Endodermal cell (in vitro differentiated cells): ENCODE measurements around the gene CTDNEP1. TPM values are rescaled to one million over a fixed set of nuclear protein-coding genes. Genes with fewer than 3 reads are reported as not detected.
A peak's percentile ranks its signal among the peaks of the same experiment; 100 is the strongest.

Source experiments
- DNase-seq: peaks from one replicate; pipeline ENCODE4 v3.0.0-alpha.2; 2017
- H3K27ac ChIP-seq: 2 replicates; pipeline ENCODE4 v1.5.1; 2013; ENCODE audit warnings: mild to moderate bottlenecking, low read depth, low read length, moderate library complexity
- H3K27me3 ChIP-seq: 2 replicates; pipeline ENCODE4 v1.6.1; 2013; ENCODE audit warnings: mild to moderate bottlenecking, low read length, moderate library complexity; ENCODE audit not compliant: insufficient read depth, control insufficient read depth, poor library complexity, severe bottlenecking
- H3K36me3 ChIP-seq: 2 replicates; pipeline ENCODE4 v1.7.0; 2013; ENCODE audit warnings: mild to moderate bottlenecking, low read length, moderate library complexity; ENCODE audit not compliant: control insufficient read depth, insufficient read depth
- H3K4me1 ChIP-seq: one replicate; pipeline ENCODE4 v1.7.0; 2013; ENCODE audit warnings: low read length; ENCODE audit not compliant: control insufficient read depth, insufficient read depth
- H3K4me3 ChIP-seq: 2 replicates; pipeline ENCODE4 v1.5.1; 2013; ENCODE audit warnings: mild to moderate bottlenecking, low read length, moderate library complexity
- H3K9ac ChIP-seq: 2 replicates; pipeline ENCODE4 v1.6.1; 2013; ENCODE audit warnings: mild to moderate bottlenecking, low read length, moderate library complexity; ENCODE audit not compliant: poor library complexity, severe bottlenecking; ENCODE audit errors: extremely low read depth
- H3K9me3 ChIP-seq: 2 replicates; pipeline ENCODE4 v1.6.1; 2013; ENCODE audit warnings: mild to moderate bottlenecking, low read length, moderate library complexity; ENCODE audit not compliant: control insufficient read depth
- H3K27ac Mint-ChIP-seq: 2 replicates; pipeline ENCODE4 v1.8.0; 2020; ENCODE audit warnings: mixed read lengths
- H3K27me3 Mint-ChIP-seq: 2 replicates; pipeline ENCODE4 v1.8.0; 2021; ENCODE audit warnings: mild to moderate bottlenecking, mixed read lengths; ENCODE audit not compliant: insufficient read depth
- H3K36me3 Mint-ChIP-seq: 2 replicates; pipeline ENCODE4 v1.8.0; 2020; ENCODE audit warnings: low read depth, mixed read lengths
- H3K4me1 Mint-ChIP-seq: 2 replicates; pipeline ENCODE4 v1.8.0; 2020; ENCODE audit warnings: mixed read lengths
- H3K4me3 Mint-ChIP-seq: 2 replicates; pipeline ENCODE4 v1.8.0; 2020; ENCODE audit warnings: mild to moderate bottlenecking, moderate library complexity, mixed read lengths
- H3K9me3 Mint-ChIP-seq: 2 replicates; pipeline ENCODE4 v1.8.0; 2020; ENCODE audit warnings: mild to moderate bottlenecking, mixed read lengths
- CTCF ChIP-seq: fragments of 200-600 bp; sonication (generic); conservative IDR thresholded peaks from 2 replicates; pipeline ENCODE4 v1.5.0; 2021; ENCODE audit warnings: antibody characterized with exemption, mild to moderate bottlenecking
- WGBS, 2 experiments: methylation state at CpG; one replicate each; pipeline versions ENCODE4 v1.1.5 to v1.1.7; 2013; ENCODE audit warnings: missing lambda C conversion rate in 2 of 2, mixed read lengths in 1 of 2; ENCODE audit not compliant: insufficient coverage in 1 of 2, insufficient read length in 1 of 2; 5-methylcytosine and 5-hydroxymethylcytosine counted together
- total RNA-seq, 2 donors: library from RNA; stranded (reverse); fragmentation: NEBNext Ultra II Directional in 1 of 2; extraction: Animal tissue kit (Norgen Biotek cat#: 25700) in 1 of 2; gene quantifications; 2 replicates in 1 of 2; 3 replicates in 1 of 2; pipeline ENCODE4 v1.2.1, GENCODE V29; 2021

Gene CTDNEP1
- total RNA-seq, 2 donors from 2014 or later = 123 to 125 TPM

- peak within 1 kb of the TSS; percentile 86 for H3K4me3 Mint-ChIP-seq
- H3K27ac ChIP-seq = peak within 1 kb of the TSS; percentile 59
Measured at GRCh38 chr17:7219812-7220592, 31.5 kb downstream of the CTDNEP1 start, which contains the start of the genes ACADVL and DLG4. ACADVL (plus strand) TSS chr17:7219938; CDS start chr17:7219985, 47 bp downstream. DLG4 (minus strand) TSS chr17:7219836.

GRCh38 chr17:7219229-7219811 is 32.2 kb downstream of the CTDNEP1 start:
- H3K9me3 Mint-ChIP-seq = no peaks in the 10 kb centered on the region
- Histone ChIP-seq H3K4me3 (peak overlapping the region; percentile 87), H3K27ac (no peak overlapping the region), H3K27me3 (no peaks in the 10 kb centered on the region), H3K9ac (peak overlapping the region; percentile 85), H3K4me1 (peaks cover 16% of the 10 kb centered on the region), H3K36me3 (peaks cover 30% of the 10 kb centered on the region), H3K9me3 (no peaks in the 10 kb centered on the region)
- no peak for TF ChIP-seq CTCF
- peaks cover 42% of the 10 kb centered on the region for H3K4me1 Mint-ChIP-seq
- no peak for DNase-seq
- H3K27me3 Mint-ChIP-seq = no peaks in the 10 kb centered on the region
- H3K27ac Mint-ChIP-seq = peak overlapping the region; percentile 95
- peak overlapping the region; percentile 86 for H3K4me3 Mint-ChIP-seq
- peaks cover 33% of the 10 kb centered on the region for H3K36me3 Mint-ChIP-seq
- WGBS, 2 experiments = 28 to 83% methylated on average over 3 to 12 of the region's 12 CpGs

More at GRCh38 chr17:7219812-7220592, 31.5 kb downstream of the CTDNEP1 start, which contains the start of the genes ACADVL and DLG4:
- Histone ChIP-seq H3K36me3 (peaks cover 35% of the 10 kb centered on the region), H3K4me3 (peak within 1 kb of the TSS; percentile 87), H3K4me1 (peaks cover 19% of the 10 kb centered on the region), H3K27me3 (no peaks in the 10 kb centered on the region), H3K9ac (peak within 1 kb of the TSS; percentile 85), H3K9me3 (no peaks in the 10 kb centered on the region)
- peaks cover 42% of the 10 kb centered on the region for H3K4me1 Mint-ChIP-seq
- TF ChIP-seq CTCF = no peak
- H3K27ac Mint-ChIP-seq = peak within 1 kb of the TSS; percentile 96
- H3K9me3 Mint-ChIP-seq = no peaks in the 10 kb centered on the region
- peak; percentile 96 for DNase-seq
- WGBS, 2 experiments = 0 to 2% methylated on average over 24 to 63 of the region's 63 CpGs
- H3K36me3 Mint-ChIP-seq = peaks cover 38% of the 10 kb centered on the region
- H3K27me3 Mint-ChIP-seq = no peaks in the 10 kb centered on the region

- no peaks in the 10 kb centered on the region for H3K9me3 ChIP-seq
- TF ChIP-seq CTCF = no peak
- peak overlapping the region; percentile 86 for H3K4me3 Mint-ChIP-seq
- peaks cover 16% of the 10 kb centered on the region for H3K4me1 ChIP-seq
- H3K4me1 Mint-ChIP-seq = peaks cover 42% of the 10 kb centered on the region
- no peaks in the 10 kb centered on the region for H3K9me3 Mint-ChIP-seq
- no peaks in the 10 kb centered on the region for H3K27me3 ChIP-seq
- 75 to 100% methylated on average over 1 to 6 of the region's 6 CpGs for WGBS, 2 experiments
- H3K27me3 Mint-ChIP-seq = no peaks in the 10 kb centered on the region
- H3K9ac ChIP-seq = no peak overlapping the region
- H3K36me3 ChIP-seq = peaks cover 25% of the 10 kb centered on the region
- H3K27ac ChIP-seq = no peak overlapping the region
- peak overlapping the region; percentile 22 for H3K27ac Mint-ChIP-seq
- H3K4me3 ChIP-seq = no peak overlapping the region
- no peak for DNase-seq
- peaks cover 27% of the 10 kb centered on the region for H3K36me3 Mint-ChIP-seq
Measured at GRCh38 chr17:7218758-7219157, 32.8 kb downstream of the CTDNEP1 start.
